Activated T-cell treated with anti-CD3 and anti-CD28 coated beads for 24 hours (primary cell): Measurements from ENCODE around the gene CCL16.

Source experiments
- DNase-seq: peaks from one replicate; pipeline ENCODE4 v3.0.0-alpha.2; 2020; ENCODE audit warnings: low read depth

CCL16 gene

GRCh38 chr17:35934760-35935159 lies 46.5 kb downstream of the CCL16 start:
- no peak for DNase-seq

GRCh38 chr17:35932586-35932985 lies 48.7 kb downstream of the CCL16 start:
- DNase-seq = no peak

GRCh38 chr17:35931794-35932425 lies 49.4 kb downstream of the CCL16 start:
- no peak for DNase-seq

DNA sequence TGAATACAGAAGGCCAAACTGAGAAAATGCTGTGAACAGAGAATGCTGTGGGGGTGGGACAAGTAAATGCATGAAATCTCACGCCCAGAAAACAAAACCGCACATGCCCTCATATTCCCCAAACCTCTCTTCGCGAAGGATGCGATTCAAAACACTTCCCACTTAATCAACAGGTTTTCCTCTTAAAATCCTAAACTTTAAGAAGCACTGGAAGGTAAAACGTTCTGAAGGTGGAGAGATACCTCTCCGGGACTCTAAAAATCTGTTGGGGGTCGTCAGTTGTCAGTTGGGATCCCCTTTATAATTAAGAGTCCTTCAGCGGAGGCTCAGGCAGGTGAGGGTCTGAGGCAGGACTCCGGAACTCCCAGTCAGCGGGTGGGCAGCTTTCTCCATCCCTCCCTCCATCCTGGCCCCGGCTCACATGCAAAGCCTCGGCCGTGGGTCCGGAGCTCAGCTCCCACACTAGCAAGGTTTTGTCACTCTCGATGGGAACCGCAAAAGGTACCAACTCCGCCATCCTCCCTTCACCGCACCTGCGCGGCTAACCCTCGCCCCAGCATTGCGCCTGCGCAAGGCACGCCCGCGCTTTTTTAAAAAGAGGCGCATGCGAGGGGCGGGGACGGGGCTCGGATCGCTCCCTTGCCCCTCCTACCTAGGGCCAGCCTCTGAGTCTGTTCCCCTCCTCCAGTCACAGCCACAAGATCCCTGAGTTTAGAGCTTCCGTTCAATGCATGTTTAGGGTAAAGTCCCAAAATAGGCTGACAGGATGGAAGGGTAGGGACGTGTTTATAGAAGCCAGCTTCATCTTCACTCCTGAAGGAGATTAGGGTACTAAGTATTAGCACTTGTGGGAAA lies 50.9 kb downstream of the CCL16 start, which contains the start of gene RDM1:
TSS of gene RDM1 (minus strand) at position 563 of the 855 bp plus-strand sequence. CDS start at position 517, 46 bp downstream.
- peak; percentile 84 for DNase-seq

DNA sequence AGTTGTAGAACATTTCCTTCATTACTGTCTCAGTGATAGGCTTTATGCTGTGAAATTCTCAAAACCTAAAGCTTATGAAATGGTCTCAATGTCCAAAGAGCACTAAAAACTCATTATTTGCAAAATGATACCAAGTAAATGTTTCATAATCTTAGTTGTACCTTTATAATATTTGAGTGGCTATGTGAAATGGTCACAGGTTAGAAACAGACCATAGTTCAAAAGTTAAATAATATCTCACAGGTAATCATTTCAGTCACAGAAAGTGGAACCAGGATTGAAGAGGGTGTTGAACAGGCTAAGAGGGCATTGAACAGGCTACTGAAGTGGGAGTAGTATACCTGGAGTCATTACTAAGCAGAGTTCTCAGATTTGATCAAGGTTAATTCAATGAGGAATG lies 53.6 kb downstream of the CCL16 start:
- no peak for DNase-seq
